ENCODE results near the gene SF3B6.

DNA sequence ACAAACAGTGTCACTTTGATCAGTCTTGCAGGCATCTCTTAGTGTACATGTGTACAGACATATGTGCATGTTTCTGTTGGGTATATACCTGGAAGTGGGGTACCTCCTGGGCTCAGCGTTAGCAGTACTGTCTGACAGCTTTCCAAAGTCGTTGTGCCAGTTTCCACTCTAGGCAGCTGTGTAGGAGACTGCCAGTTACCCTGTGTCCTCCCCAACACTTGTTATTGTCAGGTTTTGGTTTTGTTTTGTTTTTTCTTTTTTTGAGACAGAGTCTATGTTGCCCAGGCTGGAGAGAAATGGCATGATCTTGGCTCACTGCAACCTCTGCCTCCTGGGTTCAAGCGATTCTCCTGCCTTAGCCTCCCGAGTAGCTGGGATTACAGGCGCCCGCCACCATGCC, 20.4 kb downstream of the SF3B6 start:
- TF ChIP-seq, protein P1, sequence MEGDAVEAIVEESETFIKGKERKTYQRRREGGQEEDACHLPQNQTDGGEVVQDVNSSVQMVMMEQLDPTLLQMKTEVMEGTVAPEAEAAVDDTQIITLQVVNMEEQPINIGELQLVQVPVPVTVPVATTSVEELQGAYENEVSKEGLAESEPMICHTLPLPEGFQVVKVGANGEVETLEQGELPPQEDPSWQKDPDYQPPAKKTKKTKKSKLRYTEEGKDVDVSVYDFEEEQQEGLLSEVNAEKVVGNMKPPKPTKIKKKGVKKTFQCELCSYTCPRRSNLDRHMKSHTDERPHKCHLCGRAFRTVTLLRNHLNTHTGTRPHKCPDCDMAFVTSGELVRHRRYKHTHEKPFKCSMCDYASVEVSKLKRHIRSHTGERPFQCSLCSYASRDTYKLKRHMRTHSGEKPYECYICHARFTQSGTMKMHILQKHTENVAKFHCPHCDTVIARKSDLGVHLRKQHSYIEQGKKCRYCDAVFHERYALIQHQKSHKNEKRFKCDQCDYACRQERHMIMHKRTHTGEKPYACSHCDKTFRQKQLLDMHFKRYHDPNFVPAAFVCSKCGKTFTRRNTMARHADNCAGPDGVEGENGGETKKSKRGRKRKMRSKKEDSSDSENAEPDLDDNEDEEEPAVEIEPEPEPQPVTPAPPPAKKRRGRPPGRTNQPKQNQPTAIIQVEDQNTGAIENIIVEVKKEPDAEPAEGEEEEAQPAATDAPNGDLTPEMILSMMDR (IDR thresholded peaks at IDR 0.05): no peak
- TF ChIP-seq EP300 (IDR thresholded peaks at IDR 0.05): no peak
